Fibroblast of villous mesenchyme (primary cell): Measurements from ENCODE around the gene ELAVL1. TPM values are rescaled to one million over a fixed set of nuclear protein-coding genes. Genes with fewer than 3 reads are reported as not detected.
A peak's percentile ranks its signal among the peaks of the same experiment; 100 is the strongest.

Source experiments
- DNase-seq: peaks from one replicate; pipeline ENCODE4 v3.0.0-alpha.2; 2010; ENCODE audit warnings: low read depth
- H3K4me3 ChIP-seq: 2 replicates; pipeline ENCODE4 v1.5.1; 2011; ENCODE audit warnings: low read depth, mild to moderate bottlenecking, low read length
- total RNA-seq: library from RNA; depleted of rRNA; stranded (reverse); fragments of >200 nt; gene quantifications from 2 replicates; pipeline ENCODE4 v1.2.3, GENCODE V29; 2012
- TF ChIP-seq, protein P1 (sequence below): IDR thresholded peaks from 2 replicates; pipeline ENCODE4 v1.5.1; 2012; ENCODE audit warnings: low read depth, mild to moderate bottlenecking, low read length; ENCODE audit not compliant: insufficient read depth

ELAVL1 gene
- total RNA-seq, 1 donor, result 26.8 TPM

DNA sequence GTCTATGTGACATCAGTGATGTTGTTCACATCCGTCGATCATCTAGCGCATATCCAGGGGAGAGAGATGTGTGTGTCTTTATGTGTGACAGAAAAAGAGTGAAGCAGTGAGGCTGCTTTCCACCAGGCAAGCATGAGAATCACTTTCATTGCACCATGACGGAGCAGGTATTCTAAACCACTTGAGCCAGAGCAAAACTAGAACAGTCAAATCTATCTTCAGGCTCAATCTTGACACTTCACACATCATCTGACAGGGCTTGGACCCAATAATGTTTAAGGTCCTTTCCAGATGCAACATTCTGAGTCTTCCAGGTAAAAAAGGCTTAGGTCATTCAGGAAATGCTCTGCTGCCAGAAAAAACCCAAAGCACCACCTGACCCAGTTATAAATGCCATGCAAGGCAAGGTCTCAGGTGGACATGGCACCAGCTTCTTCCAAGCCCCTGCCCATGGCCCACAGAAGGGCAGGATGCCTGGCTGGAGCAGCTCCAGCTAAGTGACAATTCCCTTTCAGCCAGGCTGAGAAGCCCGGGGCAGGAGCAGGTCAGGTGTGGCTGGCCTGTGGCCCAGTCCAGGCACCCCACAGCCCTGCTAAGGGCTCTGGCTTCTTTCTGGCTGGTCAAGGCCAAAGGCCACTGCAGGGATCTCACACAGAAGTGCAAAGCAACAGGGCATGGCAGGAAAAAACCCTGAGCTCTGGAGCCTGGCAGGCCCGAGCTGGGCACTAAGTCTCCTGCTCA is 5.0 kb downstream of the ELAVL1 start:
- no peak for DNase-seq
- H3K4me3 ChIP-seq, result no peak overlapping the region
- TF ChIP-seq, protein P1, sequence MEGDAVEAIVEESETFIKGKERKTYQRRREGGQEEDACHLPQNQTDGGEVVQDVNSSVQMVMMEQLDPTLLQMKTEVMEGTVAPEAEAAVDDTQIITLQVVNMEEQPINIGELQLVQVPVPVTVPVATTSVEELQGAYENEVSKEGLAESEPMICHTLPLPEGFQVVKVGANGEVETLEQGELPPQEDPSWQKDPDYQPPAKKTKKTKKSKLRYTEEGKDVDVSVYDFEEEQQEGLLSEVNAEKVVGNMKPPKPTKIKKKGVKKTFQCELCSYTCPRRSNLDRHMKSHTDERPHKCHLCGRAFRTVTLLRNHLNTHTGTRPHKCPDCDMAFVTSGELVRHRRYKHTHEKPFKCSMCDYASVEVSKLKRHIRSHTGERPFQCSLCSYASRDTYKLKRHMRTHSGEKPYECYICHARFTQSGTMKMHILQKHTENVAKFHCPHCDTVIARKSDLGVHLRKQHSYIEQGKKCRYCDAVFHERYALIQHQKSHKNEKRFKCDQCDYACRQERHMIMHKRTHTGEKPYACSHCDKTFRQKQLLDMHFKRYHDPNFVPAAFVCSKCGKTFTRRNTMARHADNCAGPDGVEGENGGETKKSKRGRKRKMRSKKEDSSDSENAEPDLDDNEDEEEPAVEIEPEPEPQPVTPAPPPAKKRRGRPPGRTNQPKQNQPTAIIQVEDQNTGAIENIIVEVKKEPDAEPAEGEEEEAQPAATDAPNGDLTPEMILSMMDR, result no peak

DNA sequence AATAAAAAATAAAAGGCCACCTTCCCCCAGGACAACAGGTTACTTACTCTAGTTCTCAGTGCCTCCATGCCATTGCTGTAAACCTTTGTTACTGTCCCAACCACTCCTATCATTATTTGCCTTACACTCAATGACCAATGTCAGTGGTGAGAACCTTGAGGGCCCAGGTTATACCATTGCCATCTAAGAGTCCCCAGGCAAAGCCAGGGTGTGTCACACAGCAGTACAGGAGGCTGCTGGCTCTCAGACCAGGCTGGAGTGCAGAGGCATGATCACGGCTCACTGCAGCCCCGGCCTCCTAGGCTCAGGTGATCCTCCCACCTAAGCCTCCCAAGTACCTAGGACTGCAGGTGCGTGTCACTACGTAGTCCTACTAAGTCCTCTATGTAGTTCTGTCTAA is 6.1 kb downstream of the ELAVL1 start:
- DNase-seq, result no peak
- TF ChIP-seq, protein P1, result no peak
- H3K4me3 ChIP-seq, result no peak overlapping the region

DNA sequence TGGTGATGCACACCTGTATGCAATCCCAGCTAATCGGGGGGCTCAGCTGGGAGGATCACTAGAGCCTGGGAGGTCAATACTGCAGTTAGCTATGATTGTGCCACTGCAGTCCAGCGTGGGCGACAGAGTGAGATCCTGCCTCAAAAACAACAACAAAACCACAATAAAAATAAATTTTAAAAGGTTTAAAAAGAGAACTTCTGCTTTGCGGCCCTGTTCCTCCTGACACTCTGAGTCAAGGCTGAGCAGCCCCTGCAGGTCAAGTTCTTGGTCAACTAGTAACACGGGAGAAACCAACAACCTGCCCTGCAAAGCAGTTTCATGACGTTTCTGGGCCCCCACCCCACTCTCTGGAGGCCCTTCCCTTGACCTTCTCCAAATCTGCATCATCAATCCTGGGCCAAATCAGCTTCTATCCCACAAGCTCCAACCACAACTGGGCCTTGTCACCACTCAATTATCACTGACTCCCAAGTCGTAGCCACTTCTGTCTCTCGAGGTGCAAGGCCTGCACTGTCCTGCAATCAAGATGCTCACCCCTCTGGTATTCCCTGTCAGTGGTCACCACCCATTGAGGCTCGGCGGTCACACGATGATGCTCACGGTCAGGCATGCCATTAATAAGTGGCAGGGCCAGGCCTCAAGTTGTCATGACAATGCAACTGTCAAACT is 7.5 kb downstream of the ELAVL1 start:
- DNase-seq, result peak; percentile 3
- TF ChIP-seq, protein P1, result no peak
- no peak overlapping the region for H3K4me3 ChIP-seq

DNA sequence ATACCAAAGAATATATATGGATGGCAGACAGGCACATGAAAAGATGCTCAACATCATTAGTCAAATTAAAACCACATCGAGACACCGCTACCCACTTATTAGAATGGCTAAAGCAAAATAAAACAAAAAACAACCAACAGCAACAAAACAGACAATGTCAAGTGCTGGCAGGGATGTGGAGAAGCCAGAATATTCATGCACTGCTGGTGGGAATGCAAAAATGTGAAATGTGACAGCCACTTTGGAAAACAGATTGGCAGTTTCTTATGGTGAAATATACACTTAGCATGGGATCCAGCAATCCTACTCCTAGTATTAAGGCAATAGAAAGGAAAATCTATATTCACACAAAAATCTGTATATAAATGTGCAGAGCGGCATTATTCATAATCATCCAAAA is 8.6 kb downstream of the ELAVL1 start:
- TF ChIP-seq, protein P1, result no peak
- no peak overlapping the region for H3K4me3 ChIP-seq
- DNase-seq, result no peak

DNA sequence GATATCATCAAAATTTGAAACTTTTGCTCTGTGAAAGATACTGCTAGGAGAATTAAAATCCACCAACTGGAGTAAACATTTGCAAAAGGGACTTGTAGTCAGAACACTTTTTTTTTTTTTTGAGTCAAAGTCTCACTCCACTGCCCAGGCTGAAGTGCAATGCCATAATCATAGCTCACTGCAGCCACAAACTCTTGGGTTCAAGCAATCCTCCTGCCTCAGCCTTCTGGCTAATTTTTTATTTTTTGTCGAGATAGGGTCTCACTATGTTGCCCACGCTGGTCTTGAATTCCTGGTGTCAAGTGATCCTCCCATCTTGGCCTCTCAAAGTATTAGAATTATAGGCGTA is 9.7 kb downstream of the ELAVL1 start:
- H3K4me3 ChIP-seq, result no peak overlapping the region
- TF ChIP-seq, protein P1, result no peak
- DNase-seq, result no peak

DNA sequence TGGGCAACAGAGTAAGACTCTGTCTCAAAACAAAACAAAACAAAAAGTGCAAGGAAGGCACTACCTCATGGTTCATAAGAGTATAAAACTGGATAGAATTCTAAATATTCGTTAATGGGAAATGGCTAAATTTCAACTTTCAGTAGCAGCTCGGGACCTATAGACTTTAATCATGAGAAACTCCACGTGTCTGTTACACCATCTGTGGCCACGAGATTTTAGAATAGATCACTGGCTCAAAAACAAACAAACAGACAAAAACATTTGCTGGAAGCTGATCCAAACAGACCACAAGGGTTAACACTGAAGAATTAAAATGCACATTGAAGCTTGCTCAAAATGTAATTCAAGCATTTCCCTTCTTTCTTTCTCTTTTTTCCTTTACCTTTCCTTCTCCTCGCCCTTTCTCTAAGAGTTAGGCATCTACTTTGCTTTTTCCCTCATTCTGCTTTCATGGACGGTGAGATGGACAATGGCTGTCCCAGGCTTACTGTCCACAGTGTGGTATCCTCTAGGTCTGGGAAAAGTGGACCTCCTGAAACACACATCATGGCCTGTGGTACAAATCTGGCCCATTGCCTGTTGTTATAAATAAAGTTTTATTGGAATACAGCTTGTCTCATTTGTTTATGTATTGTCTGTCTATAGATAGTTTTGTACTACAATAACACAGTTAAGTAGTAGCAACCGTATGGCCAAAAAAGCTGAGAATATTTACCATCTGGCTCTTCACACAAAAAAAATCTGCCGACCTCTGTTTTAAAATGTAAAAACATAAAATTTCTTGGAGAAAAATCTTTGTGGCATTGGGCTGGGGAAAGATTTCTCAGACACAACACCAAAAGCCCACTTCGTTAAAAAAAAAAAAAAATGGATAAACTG is 10.3 kb downstream of the ELAVL1 start:
- peak; percentile 57 for DNase-seq
- H3K4me3 ChIP-seq, result no peak overlapping the region
- TF ChIP-seq, protein P1, result no peak
